B cell (primary cell): ENCODE measurements around the gene DYNC2H1.

Experiments
- CTCF ChIP-seq: fragments of 200-600 bp; IDR thresholded peaks from one replicate; pipeline ENCODE4 v1.8.0; 2022; ENCODE audit warnings: antibody characterized with exemption, mild to moderate bottlenecking
- EZH2 ChIP-seq: IDR thresholded peaks from 2 replicates; pipeline ENCODE4 v1.6.1; 2012; ENCODE audit warnings: borderline replicate concordance, low read depth, mild to moderate bottlenecking, moderate library complexity, low read length; ENCODE audit not compliant: insufficient read depth, poor library complexity, severe bottlenecking

DNA sequence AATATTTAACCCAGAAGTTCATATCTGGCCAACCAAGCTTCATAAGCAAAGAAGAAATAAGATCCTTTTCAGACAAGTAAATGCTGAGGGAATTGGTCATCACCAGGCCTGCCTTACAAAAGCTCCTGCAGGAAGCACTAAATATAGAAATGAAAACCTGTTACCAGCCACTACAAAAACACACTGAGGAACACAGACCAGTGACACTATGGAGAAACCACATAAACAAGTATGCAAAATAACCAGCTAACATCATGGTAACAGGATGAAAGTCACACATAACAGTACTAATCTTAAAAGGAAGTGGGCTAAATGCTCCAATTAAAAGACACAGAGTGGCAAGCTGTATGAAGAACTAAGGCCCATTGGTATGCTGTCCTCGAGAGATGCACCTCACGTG, 311.4 kb downstream of the DYNC2H1 start:
- TF ChIP-seq CTCF (no peak), EZH2 (no peak)
